K562 (cell line): ENCODE data around the gene PDHB. TPM values are rescaled to one million over a fixed set of nuclear protein-coding genes. Genes with fewer than 3 reads are reported as not detected.

Source experiments
- ZBTB9 ChIP-seq: fragments of 450-650 bp; formaldehyde crosslinking; IDR thresholded peaks from 2 replicates; pipeline ENCODE4 v1.4.0; 2020; ENCODE audit warnings: mild to moderate bottlenecking, moderate library complexity
- ZNF140 ChIP-seq: fragments of 250-450 bp; sonication (Bioruptor Pico); IDR thresholded peaks from 2 replicates; pipeline ENCODE4 v1.8.0; 2021; ENCODE audit warnings: moderate library complexity, mild to moderate bottlenecking, inconsistent platforms
- ZNF263 ChIP-seq: sonication (generic); formaldehyde crosslinking; IDR thresholded peaks from 2 replicates; pipeline ENCODE4 v1.8.0; 2022; ENCODE audit warnings: mild to moderate bottlenecking, missing genetic modification reagents, borderline replicate concordance
- ZNF318 ChIP-seq, 2 experiments: fragments of 450-650 bp; IDR thresholded peaks; 2 replicates each; pipeline ENCODE4 v1.6.1; 2016; ENCODE audit warnings: mild to moderate bottlenecking in 2 of 2, borderline replicate concordance in 1 of 2, low read depth in 1 of 2, moderate library complexity in 1 of 2
- polyA plus RNA-seq, 8 experiments: library from polyadenylated mRNA; depleted of rRNA in 4 of 8; stranded (reverse) in 5 of 8; unstranded in 3 of 8; fragments of >200 nt; fragmentation: Nextera tagmentation in 2 of 8; fragmentation: Illumina TruSeq in 1 of 8; extraction: Ambion mirVana in 2 of 8; extraction: Trizol in 1 of 8; gene quantifications; 2 replicates each; pipeline versions ENCODE4 v1.2.1 to v1.2.3, GENCODE V29; 2011 to 2014; ENCODE audit warnings: inconsistent platforms in 1 of 8, missing spikeins in 1 of 8
- total RNA-seq, 7 experiments: library from RNA; depleted of rRNA in 6 of 7; stranded (reverse); fragments of >200 nt in 6 of 7; fragmentation: Illumina TruSeq in 2 of 7; extraction: Trizol in 2 of 7; gene quantifications; 2 replicates each; pipeline versions ENCODE4 v1.2.1 to v1.2.3, GENCODE V29; 2011 to 2021; ENCODE audit warnings: low replicate concordance in 1 of 7

PDHB gene
- total and polyA plus RNA-seq, 9 of the 15 experiments (the other 6 are each of a cell fraction or from before 2014, with no cell fraction given): 51.2 to 178 (median 85.2) TPM

- no peak for TF ChIP-seq ZNF140 (CRISPR knock-in tag)
- no peak for TF ChIP-seq ZBTB9 (CRISPR knock-in tag)
- TF ChIP-seq ZNF318 (IDR thresholded peaks at IDR 0.05; ENCODE audit: borderline replicate concordance in 1 of 2, low read depth in 1 of 2): no peak
- TF ChIP-seq ZNF263: no peak
Observed at GRCh38 chr3:58429657-58430056, 4.0 kb downstream of the PDHB start (continued).
